ENCODE results near the gene BPIFB2. TPM values are rescaled to one million over a fixed set of nuclear protein-coding genes. Genes with fewer than 3 reads are reported as not detected.
"Not testable (repeated sequence)": the region's sequence is repeated elsewhere in the genome, so short reads cannot be mapped to it uniquely, and the experiment has no call there.

Gene BPIFB2
- total and polyA plus RNA-seq, 2 donors from 2014 or later = not detected

- Histone ChIP-seq H3K9ac (ENCODE audit: low read length in 3 of 3) (no peak overlapping the region), H3K4me3 (ENCODE audit: low read length in 3 of 3) (no peak overlapping the region), H3K27me3 (ENCODE audit: control insufficient read depth, insufficient read depth, low read length) (no peaks in the 10 kb centered on the region), H3K36me3 (ENCODE audit: control insufficient read depth in 2 of 3, insufficient read depth in 3 of 3, low read length in 3 of 3) (no peaks in the 10 kb centered on the region), H3K4me1 (ENCODE audit: control insufficient read depth in 2 of 3, insufficient read depth in 2 of 3, low read depth in 1 of 3, low read length in 3 of 3) (no peaks in the 10 kb centered on the region), H3K27ac (ENCODE audit: low read depth in 2 of 2, low read length in 2 of 2) (no peak overlapping the region), H3K9me3 (ENCODE audit: control insufficient read depth in 2 of 3, insufficient read depth in 1 of 3, low read length in 3 of 3) (peaks cover 0 to 17% (median 2%) of the 10 kb centered on the region in 3 donors)
- DNase-seq = peak in 1 of 5 donors; percentile 16
- TF ChIP-seq, protein P1, sequence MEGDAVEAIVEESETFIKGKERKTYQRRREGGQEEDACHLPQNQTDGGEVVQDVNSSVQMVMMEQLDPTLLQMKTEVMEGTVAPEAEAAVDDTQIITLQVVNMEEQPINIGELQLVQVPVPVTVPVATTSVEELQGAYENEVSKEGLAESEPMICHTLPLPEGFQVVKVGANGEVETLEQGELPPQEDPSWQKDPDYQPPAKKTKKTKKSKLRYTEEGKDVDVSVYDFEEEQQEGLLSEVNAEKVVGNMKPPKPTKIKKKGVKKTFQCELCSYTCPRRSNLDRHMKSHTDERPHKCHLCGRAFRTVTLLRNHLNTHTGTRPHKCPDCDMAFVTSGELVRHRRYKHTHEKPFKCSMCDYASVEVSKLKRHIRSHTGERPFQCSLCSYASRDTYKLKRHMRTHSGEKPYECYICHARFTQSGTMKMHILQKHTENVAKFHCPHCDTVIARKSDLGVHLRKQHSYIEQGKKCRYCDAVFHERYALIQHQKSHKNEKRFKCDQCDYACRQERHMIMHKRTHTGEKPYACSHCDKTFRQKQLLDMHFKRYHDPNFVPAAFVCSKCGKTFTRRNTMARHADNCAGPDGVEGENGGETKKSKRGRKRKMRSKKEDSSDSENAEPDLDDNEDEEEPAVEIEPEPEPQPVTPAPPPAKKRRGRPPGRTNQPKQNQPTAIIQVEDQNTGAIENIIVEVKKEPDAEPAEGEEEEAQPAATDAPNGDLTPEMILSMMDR (IDR thresholded peaks at IDR 0.05; ENCODE audit: borderline replicate concordance, extremely low read depth, insufficient read depth) = no peak
- intact Hi-C loops (cut with DNase I) = no loop called here
- FAIRE-seq = no peak
These were observed 47.3 kb upstream of the BPIFB2 start for GRCh38 chr20:32960222-32960518.

GRCh38 chr20:32960849-32961731 is 46.4 kb upstream of the BPIFB2 start:
- FAIRE-seq = no peak
- no peak for DNase-seq
- H3K4me1 ChIP-seq (ENCODE audit: control insufficient read depth in 2 of 3, insufficient read depth in 2 of 3, low read depth in 1 of 3, low read length in 3 of 3) = no peaks in the 10 kb centered on the region
- no peaks in the 10 kb centered on the region for H3K27me3 ChIP-seq (ENCODE audit: control insufficient read depth, insufficient read depth, low read length)
- TF ChIP-seq, protein P1 (IDR thresholded peaks at IDR 0.05; ENCODE audit: borderline replicate concordance, extremely low read depth, insufficient read depth) = no peak
- no peak overlapping the region for H3K9ac ChIP-seq (ENCODE audit: low read length in 3 of 3)
- intact Hi-C loops (cut with DNase I) = no loop called here
- no peaks in the 10 kb centered on the region for H3K36me3 ChIP-seq (ENCODE audit: control insufficient read depth in 2 of 3, insufficient read depth in 3 of 3, low read length in 3 of 3)
- no peak overlapping the region for H3K4me3 ChIP-seq (ENCODE audit: low read length in 3 of 3)
- peaks cover 0 to 15% (median 2%) of the 10 kb centered on the region in 3 donors for H3K9me3 ChIP-seq (ENCODE audit: control insufficient read depth in 2 of 3, insufficient read depth in 1 of 3, low read length in 3 of 3)
- H3K27ac ChIP-seq (ENCODE audit: low read depth in 2 of 2, low read length in 2 of 2) = no peak overlapping the region

DNA sequence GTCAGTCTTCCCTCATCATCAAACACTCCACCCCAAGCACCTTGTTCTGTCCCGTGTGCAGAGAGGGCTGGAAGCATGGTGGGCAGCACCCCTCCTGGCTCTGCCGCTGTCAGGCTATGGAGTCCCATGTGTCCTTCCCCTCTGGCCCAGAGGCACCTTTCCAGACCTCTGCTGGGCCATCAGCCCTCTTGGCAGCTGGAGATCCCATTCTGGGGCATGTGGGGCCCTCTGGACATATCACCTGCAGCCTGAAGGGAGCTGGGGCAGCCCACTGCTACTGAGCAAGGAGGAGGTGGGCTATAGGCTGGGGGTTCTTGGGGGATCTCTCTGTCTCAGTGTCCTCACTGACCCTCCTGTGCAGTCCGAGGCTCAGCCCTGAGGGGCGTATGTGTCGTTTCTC is 45.5 kb upstream of the BPIFB2 start:
- DNase-seq = peak in 1 of 5 donors; percentile 34
- no peak overlapping the region for H3K4me3 ChIP-seq (ENCODE audit: low read length in 3 of 3)
- H3K9ac ChIP-seq (ENCODE audit: low read length in 3 of 3) = no peak overlapping the region
- H3K9me3 ChIP-seq (ENCODE audit: control insufficient read depth in 2 of 3, insufficient read depth in 1 of 3, low read length in 3 of 3) = peaks cover 0 to 15% (median 0%) of the 10 kb centered on the region in 3 donors
- H3K27ac ChIP-seq (ENCODE audit: low read depth in 2 of 2, low read length in 2 of 2) = no peak overlapping the region
- H3K27me3 ChIP-seq (ENCODE audit: control insufficient read depth, insufficient read depth, low read length) = no peaks in the 10 kb centered on the region
- intact Hi-C loops (cut with DNase I) = no loop called here
- no peak for FAIRE-seq
- H3K4me1 ChIP-seq (ENCODE audit: control insufficient read depth in 2 of 3, insufficient read depth in 2 of 3, low read depth in 1 of 3, low read length in 3 of 3) = no peaks in the 10 kb centered on the region
- H3K36me3 ChIP-seq (ENCODE audit: control insufficient read depth in 2 of 3, insufficient read depth in 3 of 3, low read length in 3 of 3) = no peaks in the 10 kb centered on the region
- TF ChIP-seq, protein P1 (IDR thresholded peaks at IDR 0.05; ENCODE audit: borderline replicate concordance, extremely low read depth, insufficient read depth) = no peak

DNA sequence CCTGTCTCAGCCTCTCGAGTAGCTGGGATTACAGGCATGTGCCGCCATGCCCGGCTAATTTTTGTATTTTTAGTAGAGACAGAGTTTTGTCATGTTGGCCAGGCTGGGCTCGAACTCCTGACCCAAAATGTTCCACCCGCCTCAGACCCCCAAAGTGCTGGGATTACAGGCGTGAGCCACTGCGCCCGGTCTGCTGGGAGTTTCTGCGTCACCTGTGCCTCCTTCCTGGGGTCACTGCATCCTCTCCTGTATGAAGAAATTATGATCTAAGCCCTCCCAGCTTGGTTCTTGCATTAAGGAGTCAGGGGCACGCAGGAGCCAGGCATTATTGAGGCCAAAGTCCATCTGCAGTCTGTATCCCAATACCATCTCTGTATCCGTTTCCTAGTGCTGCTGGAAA is 44.9 kb upstream of the BPIFB2 start:
- H3K4me3 ChIP-seq (ENCODE audit: low read length in 3 of 3); H3K27ac ChIP-seq (ENCODE audit: low read depth in 2 of 2, low read length in 2 of 2); intact Hi-C loops (cut with DNase I); H3K27me3 ChIP-seq (ENCODE audit: control insufficient read depth, insufficient read depth, low read length); H3K9ac ChIP-seq (ENCODE audit: low read length in 3 of 3); FAIRE-seq; H3K36me3 ChIP-seq (ENCODE audit: control insufficient read depth in 2 of 3, insufficient read depth in 3 of 3, low read length in 3 of 3); H3K4me1 ChIP-seq (ENCODE audit: control insufficient read depth in 2 of 3, insufficient read depth in 2 of 3, low read depth in 1 of 3, low read length in 3 of 3): not testable (repeated sequence)
- H3K9me3 ChIP-seq (ENCODE audit: control insufficient read depth in 2 of 3, insufficient read depth in 1 of 3, low read length in 3 of 3) = peaks cover 0 to 11% (median 0%) of the 10 kb centered on the region in 3 donors
- DNase-seq = peak in 2 of 5 donors; percentile 10 to 15
